SU-DHL-6 (cell line): ENCODE measurements around the gene PLXNB1.

Source experiments
- H2AFZ ChIP-seq: fragments of 200-600 bp; sonication (generic); 2 replicates; pipeline ENCODE4 v1.6.1; 2014; ENCODE audit warnings: low read depth, mild to moderate bottlenecking, moderate library complexity, mixed read lengths, antibody characterized with exemption, low read length; ENCODE audit not compliant: severe bottlenecking
- H3F3A ChIP-seq: fragments of 200-600 bp; shearing (Covaris generic); 2 replicates; pipeline ENCODE4 v1.6.0; 2016; ENCODE audit warnings: antibody characterized with exemption, mild to moderate bottlenecking; ENCODE audit not compliant: insufficient read depth
- H3K27ac ChIP-seq: fragments of 200-600 bp; sonication (generic); 2 replicates; pipeline ENCODE4 v1.5.1; 2016; ENCODE audit warnings: low read depth, mild to moderate bottlenecking, low read length, moderate library complexity, mixed read lengths
- H3K27me3 ChIP-seq: fragments of 200-600 bp; sonication (generic), shearing (Covaris generic); 2 replicates; pipeline ENCODE4 v1.6.0; 2014; ENCODE audit warnings: mild to moderate bottlenecking, low read length
- H3K36me3 ChIP-seq: fragments of 200-600 bp; sonication (generic); 2 replicates; pipeline ENCODE4 v1.6.1; 2014; ENCODE audit warnings: mild to moderate bottlenecking, low read length, mixed read lengths
- H3K4me2 ChIP-seq: fragments of 300-600, 200-600 bp; shearing (Covaris generic), sonication (generic); 2 replicates; pipeline ENCODE4 v1.6.0; 2014; ENCODE audit warnings: low read length, low read depth, mild to moderate bottlenecking; ENCODE audit not compliant: poor library complexity, severe bottlenecking
- H3K4me3 ChIP-seq: fragments of 200-600 bp; sonication (generic); 2 replicates; pipeline ENCODE4 v1.5.1; 2014; ENCODE audit warnings: antibody characterized with exemption, low read length, mild to moderate bottlenecking, mixed read lengths; ENCODE audit not compliant: insufficient read depth, poor library complexity, severe bottlenecking
- H3K79me2 ChIP-seq: fragments of 200-600 bp; sonication (generic); 2 replicates; pipeline ENCODE4 v1.6.1; 2014; ENCODE audit warnings: mild to moderate bottlenecking, low read length, moderate library complexity; ENCODE audit not compliant: insufficient read depth
- H3K9ac ChIP-seq: fragments of 200-600 bp; sonication (generic); 2 replicates; pipeline ENCODE4 v1.7.0; 2014; ENCODE audit warnings: mild to moderate bottlenecking, low read length
- H3K9me2 ChIP-seq: fragments of 200-600 bp; sonication (generic); replicated peaks from 2 replicates; pipeline ENCODE4 v1.6.1; 2014; ENCODE audit warnings: low read length; ENCODE audit not compliant: insufficient read depth
- H3K9me3 ChIP-seq: fragments of 200-600 bp; sonication (generic); 2 replicates; pipeline ENCODE4 v1.6.1; 2014; ENCODE audit warnings: low read length, mixed read lengths; ENCODE audit not compliant: insufficient read depth
- H4K20me1 ChIP-seq: fragments of 200-600 bp; sonication (generic); 2 replicates; pipeline ENCODE4 v1.6.1; 2014; ENCODE audit warnings: low read depth, mild to moderate bottlenecking, antibody characterized with exemption, low read length, moderate library complexity, mixed read lengths
- CTCF ChIP-seq: fragments of 200-600 bp; sonication (generic); IDR thresholded peaks from one replicate; pipeline ENCODE4 v1.5.1; 2017; ENCODE audit warnings: antibody characterized with exemption, mild to moderate bottlenecking, low read length, moderate library complexity; ENCODE audit not compliant: insufficient read depth, poor library complexity, severe bottlenecking
- EZH2phosphoT487 ChIP-seq: fragments of 200-600 bp; sonication (generic), shearing (Covaris generic); conservative IDR thresholded peaks from 2 replicates; pipeline ENCODE4 v1.6.1; 2018; ENCODE audit warnings: mild to moderate bottlenecking, antibody characterized with exemption, low read length, moderate library complexity, mixed read lengths

PLXNB1 gene

DNA sequence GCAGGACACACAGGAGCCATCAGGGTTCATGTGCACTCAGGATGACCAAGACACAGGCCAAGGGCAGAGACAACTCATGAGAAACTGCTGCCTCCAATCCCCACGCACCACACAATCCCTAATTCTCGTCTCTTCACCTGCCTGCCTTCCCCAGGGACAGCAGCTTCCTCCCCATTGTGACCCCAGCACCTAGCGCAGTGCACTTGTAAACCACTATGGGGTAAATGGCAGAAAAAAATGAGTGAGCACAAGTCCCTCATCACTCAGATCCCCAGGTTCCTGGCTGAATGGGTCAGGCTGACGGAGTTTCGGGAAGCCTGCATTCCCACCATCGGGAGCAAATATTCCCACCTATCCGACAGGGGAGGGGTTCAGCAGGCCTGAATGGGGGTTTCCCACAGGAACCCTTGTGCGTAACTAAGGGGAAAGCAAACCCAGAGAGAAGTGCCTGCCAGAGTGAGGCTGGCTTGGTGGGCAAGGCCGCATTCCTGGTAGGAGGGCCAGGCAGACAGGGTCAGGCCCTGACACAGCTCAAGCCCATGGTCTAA, 18.8 kb downstream of the PLXNB1 start:
- Histone ChIP-seq H3F3A (no peaks in the 10 kb centered on the region), H3K9me3 (no peaks in the 10 kb centered on the region), H3K4me2 (no peak overlapping the region), H3K4me3 (no peak overlapping the region), H3K9ac (no peak overlapping the region), H3K9me2 (no peaks in the 10 kb centered on the region), H2AFZ (no peak overlapping the region), H3K27me3 (no peaks in the 10 kb centered on the region), H3K36me3 (no peaks in the 10 kb centered on the region), H3K79me2 (no peaks in the 10 kb centered on the region), H4K20me1 (no peaks in the 10 kb centered on the region), H3K27ac (no peak overlapping the region)
- TF ChIP-seq EZH2phosphoT487 (no peak), CTCF (no peak)

GRCh38 chr3:48410205-48411040, 19.5 kb downstream of the PLXNB1 start:
- Histone ChIP-seq H3F3A (no peaks in the 10 kb centered on the region), H3K4me2 (no peak overlapping the region), H3K9ac (no peak overlapping the region), H3K9me2 (no peaks in the 10 kb centered on the region), H3K4me3 (no peak overlapping the region), H3K27me3 (no peaks in the 10 kb centered on the region), H3K36me3 (no peaks in the 10 kb centered on the region), H3K27ac (no peak overlapping the region), H2AFZ (no peak overlapping the region), H4K20me1 (no peaks in the 10 kb centered on the region), H3K9me3 (no peaks in the 10 kb centered on the region), H3K79me2 (no peaks in the 10 kb centered on the region)
- TF ChIP-seq EZH2phosphoT487: no peak
- no peak for TF ChIP-seq CTCF

GRCh38 chr3:48409291-48410201, 20.3 kb downstream of the PLXNB1 start:
- Histone ChIP-seq H3K27ac (no peak overlapping the region), H2AFZ (no peak overlapping the region), H3K4me2 (no peak overlapping the region), H3K4me3 (no peak overlapping the region), H3K9me2 (no peaks in the 10 kb centered on the region), H3K79me2 (no peaks in the 10 kb centered on the region), H3K9me3 (no peaks in the 10 kb centered on the region), H3K36me3 (no peaks in the 10 kb centered on the region), H3K9ac (no peak overlapping the region), H4K20me1 (no peaks in the 10 kb centered on the region), H3F3A (no peaks in the 10 kb centered on the region), H3K27me3 (no peaks in the 10 kb centered on the region)
- no peak for TF ChIP-seq CTCF
- no peak for TF ChIP-seq EZH2phosphoT487
